Central memory CD4-positive, alpha-beta T cell (primary cell): ENCODE data around the gene ARHGDIA.
"Not testable (repeated sequence)": the region's sequence is repeated elsewhere in the genome, so short reads cannot be mapped to it uniquely, and the experiment has no call there.

ENCODE experiments used
- DNase-seq: peaks from one replicate; pipeline ENCODE4 v3.0.0; 2022

ARHGDIA gene

GRCh38 chr17:81842725-81843504 is 28.2 kb downstream of the ARHGDIA start:
- DNase-seq, result no peak

DNA sequence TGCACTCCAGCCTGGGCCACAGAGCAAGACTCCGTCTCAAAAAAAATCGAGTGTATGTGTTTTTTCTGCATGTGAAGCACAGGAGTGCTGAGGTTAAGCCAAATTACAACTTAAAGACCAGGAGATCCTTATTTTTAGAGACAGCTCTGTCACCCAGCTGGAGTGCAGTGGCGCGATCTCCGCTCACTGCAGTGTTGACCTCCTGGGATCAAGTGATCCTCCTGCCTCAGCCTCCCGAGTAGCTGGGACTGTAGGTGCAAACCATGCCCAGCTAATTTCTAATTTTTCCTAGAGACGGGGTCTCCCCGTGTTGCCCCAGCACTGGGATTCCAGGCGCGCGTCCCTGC is 28.8 kb downstream of the ARHGDIA start:
- no peak for DNase-seq

DNA sequence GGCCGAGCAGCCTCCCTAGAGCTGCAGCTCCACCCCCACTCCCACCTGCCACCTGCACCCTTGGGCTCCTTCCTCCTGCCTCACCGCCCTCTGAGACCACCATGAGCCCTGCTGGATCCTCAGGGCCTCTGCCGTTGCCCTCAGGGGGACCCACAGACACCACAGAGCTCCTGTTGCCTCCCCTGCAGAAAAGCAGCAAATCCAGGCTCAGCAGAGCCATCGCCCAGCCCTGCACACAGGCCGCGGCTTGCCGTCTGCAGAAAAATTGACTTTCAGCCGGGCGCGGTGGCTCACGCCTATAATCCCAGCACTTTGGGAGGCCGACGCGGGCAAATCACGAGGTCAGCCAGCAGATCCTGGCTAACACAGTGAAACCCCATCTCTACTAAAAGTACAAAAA is 29.3 kb downstream of the ARHGDIA start:
- DNase-seq, result no peak

- no peak for DNase-seq
These were observed 30.0 kb downstream of the ARHGDIA start for GRCh38 chr17:81840826-81841778.

DNA sequence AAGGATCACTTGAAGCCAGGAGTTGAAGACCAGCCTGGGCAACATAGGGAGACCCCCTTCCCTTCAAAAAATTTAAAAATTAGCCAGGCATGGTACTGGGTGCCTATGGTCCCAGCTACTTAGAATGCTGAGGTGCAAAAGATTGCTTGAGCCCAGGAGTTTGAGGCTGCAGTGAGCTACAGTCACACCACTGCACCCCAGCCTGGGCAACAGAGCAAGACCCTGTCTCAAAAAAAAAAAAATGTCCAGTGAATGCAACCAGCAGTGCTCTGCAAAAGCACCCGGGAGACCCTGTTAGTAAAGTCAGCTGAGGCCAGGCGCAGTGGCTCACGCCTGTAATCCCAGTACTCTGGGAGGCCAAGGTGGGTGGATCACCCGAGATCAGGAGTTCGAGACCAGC is 31.1 kb downstream of the ARHGDIA start:
- not testable (repeated sequence) for DNase-seq

DNA sequence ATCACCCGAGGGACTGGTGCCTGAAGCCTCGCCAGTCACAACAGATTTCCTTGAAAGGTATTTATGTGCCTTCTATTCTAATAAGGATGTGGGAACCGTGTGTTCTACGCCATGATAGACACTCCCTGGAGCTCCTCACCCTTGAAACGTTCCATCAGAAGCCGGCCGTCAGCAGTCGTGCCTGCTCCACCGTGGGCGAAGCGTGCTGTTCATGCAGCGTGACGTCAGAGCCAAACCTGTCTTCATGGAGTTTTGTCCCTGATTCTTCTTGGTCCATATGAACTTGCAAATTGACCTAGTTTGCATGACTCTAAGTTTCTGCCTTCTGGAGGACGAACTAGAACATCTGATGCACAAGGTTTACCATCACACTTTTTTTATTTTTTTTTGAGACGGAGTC is 31.8 kb downstream of the ARHGDIA start:
- DNase-seq, result no peak

DNA sequence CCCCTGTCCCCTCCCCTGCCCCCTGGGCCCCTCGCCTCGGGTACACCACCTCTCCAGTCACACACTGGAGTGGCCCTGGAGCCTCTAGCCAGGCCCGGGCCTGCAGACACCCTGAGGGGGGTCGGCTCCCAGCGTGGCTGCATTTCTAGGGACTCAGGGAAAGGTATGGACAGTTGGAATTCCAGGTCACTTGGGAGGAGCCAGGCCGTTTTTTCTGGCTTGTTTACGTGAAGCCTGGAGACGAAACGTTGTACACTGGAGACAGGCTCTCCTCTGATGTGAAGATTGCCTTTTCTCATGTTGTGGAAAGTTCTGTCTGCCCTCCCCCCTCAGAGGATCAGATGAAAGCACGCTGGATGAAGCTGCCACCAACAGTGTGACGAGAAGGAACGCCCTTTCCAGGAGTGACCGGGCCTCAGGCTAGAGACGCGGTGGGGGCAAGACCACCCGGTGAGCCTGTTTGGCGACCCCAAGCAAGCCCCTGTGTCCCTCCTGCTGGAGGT is 32.3 kb downstream of the ARHGDIA start:
- no peak for DNase-seq

DNA sequence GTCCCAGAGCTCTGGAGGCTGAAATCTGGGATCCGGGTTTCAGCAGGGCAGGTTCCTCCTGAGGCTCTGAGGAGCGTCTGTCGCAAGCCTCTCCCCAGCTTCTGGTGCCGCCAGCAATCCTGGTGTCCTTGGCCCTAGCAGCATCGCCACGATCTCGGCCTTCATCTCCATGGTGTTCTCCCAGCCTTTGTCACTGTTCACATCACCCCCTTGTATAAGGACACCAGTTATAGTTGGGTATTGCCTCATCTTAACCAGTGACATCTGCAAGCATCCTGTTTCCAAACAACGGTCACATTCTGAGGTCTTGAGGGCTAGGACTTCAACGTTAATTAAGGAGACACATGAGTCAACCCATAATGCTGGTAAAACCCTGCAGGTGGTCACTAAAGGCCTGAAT is 33.5 kb downstream of the ARHGDIA start:
- no peak for DNase-seq

GRCh38 chr17:81834831-81835267 is 36.3 kb downstream of the ARHGDIA start, which contains the start of gene PPP1R27:
PPP1R27 (minus strand) TSS chr17:81835050; CDS start chr17:81834953, 97 bp downstream.
- DNase-seq, result no peak

- no peak for DNase-seq
These were observed 37.0 kb downstream of the ARHGDIA start for GRCh38 chr17:81833921-81834830.

- peak; percentile 92 for DNase-seq
These were observed 37.8 kb downstream of the ARHGDIA start, which contains the start of gene MCRIP1 for GRCh38 chr17:81833160-81833920. MCRIP1 (minus strand) TSS chr17:81833291; CDS start chr17:81824506, 8,785 bp downstream.

- peak; percentile 31 for DNase-seq
These were observed 38.5 kb downstream of the ARHGDIA start for GRCh38 chr17:81832608-81833159.

DNA sequence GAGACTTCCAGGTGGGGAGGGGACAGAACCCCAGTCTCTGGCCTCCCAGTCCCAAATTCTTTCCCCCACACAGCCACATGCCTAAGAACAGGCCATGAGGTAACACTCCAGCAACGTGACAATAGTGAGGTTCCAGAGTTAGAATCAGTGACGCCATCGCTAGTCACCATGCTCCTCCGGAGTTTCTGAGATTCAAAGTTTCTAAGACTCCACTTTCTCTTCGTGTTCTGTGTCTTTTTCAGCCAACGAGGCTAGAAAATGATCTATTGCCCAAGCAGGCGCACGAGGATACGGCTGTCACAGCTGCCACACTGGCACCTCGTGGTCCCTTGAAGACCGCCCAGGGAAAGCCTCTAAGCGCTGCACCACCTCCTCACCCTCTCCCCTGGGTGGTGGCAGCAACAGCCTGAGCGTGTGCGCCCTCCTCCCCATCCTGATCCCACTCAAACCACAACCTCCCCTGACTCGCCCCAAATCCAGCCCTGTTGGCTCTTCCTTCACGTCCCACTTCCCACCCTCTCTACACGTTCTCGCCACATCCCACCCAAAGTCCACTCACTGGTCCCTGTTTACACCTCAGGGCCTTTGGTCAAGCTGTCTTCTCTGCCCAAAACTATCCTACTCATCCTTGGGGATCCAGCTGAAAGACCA is 39.1 kb downstream of the ARHGDIA start:
- DNase-seq, result peak; percentile 51

DNA sequence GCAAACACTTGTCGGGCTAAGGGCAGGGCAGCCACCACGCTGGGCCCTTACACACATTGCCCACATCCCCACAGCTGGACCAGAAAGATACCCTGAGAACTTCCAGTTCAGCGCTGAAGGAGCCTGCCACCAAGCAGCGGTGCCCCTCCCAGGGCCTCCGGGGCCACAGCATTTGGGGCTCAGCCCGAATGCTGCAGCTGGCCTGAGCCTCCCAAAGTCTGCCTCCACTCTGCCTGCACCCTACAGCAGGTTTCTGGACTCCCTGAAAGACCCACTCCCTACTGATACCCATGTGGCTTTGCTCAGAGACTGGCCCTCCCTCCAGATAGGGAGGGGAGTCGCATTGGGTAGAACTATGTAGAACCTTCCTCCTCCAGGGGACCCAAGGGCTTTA is 39.6 kb downstream of the ARHGDIA start:
- no peak for DNase-seq

DNA sequence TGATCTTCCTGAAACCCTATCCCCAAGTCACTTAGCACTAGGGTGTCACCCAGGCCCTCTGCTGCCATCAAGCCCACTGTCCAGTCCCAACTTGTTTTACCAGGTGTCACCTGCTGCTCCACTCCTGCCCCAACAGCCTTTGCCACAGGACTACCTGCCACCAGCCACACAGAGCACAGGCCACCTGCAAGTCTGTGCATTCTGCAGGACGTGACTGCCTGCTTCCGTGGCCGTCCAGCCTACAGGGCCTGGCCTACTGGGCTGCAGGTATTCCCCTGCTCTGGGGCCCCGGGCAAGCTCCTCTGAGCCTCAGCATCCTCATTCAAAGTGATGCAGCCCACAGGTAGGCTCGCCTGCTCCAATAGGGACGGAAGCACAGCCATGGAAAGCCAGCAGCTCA is 41.3 kb downstream of the ARHGDIA start:
- no peak for DNase-seq

DNA sequence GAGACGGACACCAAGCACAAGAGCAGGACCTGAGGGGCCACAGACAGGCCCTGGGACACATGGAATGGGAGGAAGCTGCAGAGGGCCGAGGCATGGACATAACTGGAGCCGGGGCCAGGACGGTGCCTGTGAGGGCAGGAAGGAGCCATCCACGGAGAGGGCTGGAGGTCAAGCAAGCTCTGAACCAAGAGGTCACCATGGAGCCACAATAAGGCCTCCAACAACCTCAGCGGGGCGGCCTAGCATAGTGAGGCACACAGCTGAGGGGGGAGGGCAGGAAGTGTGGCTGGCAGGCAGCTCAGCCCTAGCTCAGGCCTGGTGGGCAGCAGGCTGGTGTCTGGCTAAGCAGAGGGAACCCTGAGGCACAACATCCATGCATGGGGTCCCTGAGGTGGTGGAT is 42.5 kb downstream of the ARHGDIA start:
- DNase-seq, result no peak

DNA sequence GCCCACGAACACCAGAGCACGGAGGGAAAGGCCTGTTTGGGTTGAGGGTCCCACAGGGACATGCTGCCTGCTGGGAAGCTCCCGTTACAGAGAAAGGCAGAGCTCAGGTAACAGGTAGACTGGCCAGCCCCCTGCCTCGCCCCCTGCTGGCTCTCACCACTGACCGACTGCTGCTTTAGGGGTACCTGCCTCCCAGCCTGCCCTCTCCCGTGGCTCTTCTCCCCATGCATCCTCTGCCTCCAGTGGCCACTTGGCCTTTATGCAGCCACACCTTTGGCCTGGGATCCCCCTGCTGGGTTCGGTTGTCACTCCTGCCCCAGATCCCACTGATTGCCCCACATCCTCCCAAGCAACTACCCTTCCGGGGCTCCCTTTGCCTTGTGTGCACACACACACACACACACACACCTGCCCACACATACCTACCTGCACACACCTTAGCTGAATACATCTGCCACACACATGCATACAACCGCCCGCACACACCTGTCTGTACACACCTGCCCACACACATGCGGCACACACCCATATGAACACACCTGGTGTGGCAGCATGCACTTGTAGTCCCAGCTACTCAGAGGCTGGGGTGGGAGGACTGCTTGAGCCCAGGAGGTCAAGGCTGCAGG is 45.2 kb downstream of the ARHGDIA start:
- DNase-seq, result no peak

DNA sequence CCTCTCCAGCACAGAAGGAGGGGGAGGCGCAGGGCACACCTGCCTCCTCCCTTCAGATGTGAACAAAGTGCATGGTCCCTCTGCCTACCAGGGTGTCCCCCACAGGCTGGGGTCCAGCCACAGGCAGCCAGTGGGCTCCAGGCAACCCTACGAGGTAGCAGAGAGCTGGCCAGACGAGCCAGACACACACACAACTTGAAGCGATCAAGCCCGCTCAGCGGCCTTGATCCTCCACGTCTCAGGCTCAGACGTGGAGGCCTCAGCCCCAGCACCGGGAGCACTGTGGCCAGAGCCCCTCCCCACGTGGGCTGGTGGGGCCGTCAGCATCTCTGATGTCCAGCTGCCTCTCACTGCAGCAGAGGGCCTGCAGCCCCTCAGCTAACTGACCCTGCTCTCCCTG is 46.5 kb downstream of the ARHGDIA start:
- no peak for DNase-seq

GRCh38 chr17:81823820-81824550 is 47.2 kb downstream of the ARHGDIA start:
- no peak for DNase-seq
